ENCODE measurements around the gene CEP135.

The CEP135 gene

DNA sequence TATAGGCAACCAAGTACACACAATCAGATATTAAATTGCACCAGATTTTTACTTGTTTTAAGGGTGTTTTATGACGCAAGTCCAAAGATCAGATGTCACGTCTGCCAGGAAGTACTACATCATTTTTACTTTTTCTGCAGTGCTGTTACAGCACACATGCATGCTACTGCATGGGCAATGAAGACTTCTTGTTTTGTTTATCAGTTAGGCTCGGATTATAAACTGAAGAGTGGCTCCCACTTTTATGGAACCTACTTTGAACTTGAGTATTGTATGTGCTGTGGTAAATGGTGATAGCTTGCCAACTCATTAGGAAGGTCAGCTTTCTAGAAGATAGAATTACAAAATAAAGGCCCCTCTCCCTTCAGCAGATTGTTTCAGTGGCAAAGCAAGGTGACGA, 131.6 kb downstream of the CEP135 start:
- no peak for DNase-seq (ENCODE audit: low spot score)

DNA sequence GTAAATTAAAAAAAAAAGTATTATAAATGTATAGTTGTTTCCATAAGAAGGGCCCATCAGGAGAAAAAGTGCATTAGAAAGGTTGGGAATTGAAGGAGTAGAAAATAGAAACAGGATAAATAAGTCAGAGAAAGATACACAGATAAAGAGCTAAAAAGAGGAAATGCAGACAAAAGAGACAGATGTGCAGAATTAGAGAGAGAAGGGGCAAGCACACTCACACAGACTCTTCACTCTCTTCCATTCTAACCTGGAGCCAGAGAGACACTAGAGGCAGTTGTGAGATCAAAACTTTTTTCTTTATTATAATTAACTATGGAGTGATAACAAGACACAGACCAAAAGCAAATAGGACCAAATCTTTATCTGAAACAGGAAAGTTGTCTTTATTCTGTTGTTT, 134.1 kb downstream of the CEP135 start:
- no peak for DNase-seq (ENCODE audit: low spot score)
